ENCODE measurements around the gene SLC25A12.

Gene SLC25A12

GRCh38 chr2:171832489-171832888 lies 61.6 kb downstream of the SLC25A12 start:
- Histone ChIP-seq H3K36me3 (ENCODE audit: insufficient read depth, low read length) (peaks cover 100% of the 10 kb centered on the region), H3K9me3 (ENCODE audit: low read length) (peaks cover 15% of the 10 kb centered on the region), H3K27me3 (ENCODE audit: insufficient read depth, low read length) (no peaks in the 10 kb centered on the region), H3K4me2 (ENCODE audit: low read length) (no peak overlapping the region), H3K9ac (ENCODE audit: low read length) (no peak overlapping the region), H3K4me1 (ENCODE audit: insufficient read depth, low read length, severe bottlenecking) (no peaks in the 10 kb centered on the region), H3K4me3 (ENCODE audit: low read depth, low read length, poor library complexity, severe bottlenecking) (no peak overlapping the region), H3K27ac (ENCODE audit: low read depth, low read length, poor library complexity, severe bottlenecking) (no peak overlapping the region), H3K79me2 (ENCODE audit: insufficient read depth, low read length) (no peaks in the 10 kb centered on the region), H4K20me1 (ENCODE audit: insufficient read depth, low read length) (no peaks in the 10 kb centered on the region), H3F3A (ENCODE audit: insufficient read depth, low read length) (no peaks in the 10 kb centered on the region), H2AFZ (ENCODE audit: low read length) (no peak overlapping the region), H3K9me2 (ENCODE audit: low read depth, low read length) (no peaks in the 10 kb centered on the region)
- TF ChIP-seq, protein P1, sequence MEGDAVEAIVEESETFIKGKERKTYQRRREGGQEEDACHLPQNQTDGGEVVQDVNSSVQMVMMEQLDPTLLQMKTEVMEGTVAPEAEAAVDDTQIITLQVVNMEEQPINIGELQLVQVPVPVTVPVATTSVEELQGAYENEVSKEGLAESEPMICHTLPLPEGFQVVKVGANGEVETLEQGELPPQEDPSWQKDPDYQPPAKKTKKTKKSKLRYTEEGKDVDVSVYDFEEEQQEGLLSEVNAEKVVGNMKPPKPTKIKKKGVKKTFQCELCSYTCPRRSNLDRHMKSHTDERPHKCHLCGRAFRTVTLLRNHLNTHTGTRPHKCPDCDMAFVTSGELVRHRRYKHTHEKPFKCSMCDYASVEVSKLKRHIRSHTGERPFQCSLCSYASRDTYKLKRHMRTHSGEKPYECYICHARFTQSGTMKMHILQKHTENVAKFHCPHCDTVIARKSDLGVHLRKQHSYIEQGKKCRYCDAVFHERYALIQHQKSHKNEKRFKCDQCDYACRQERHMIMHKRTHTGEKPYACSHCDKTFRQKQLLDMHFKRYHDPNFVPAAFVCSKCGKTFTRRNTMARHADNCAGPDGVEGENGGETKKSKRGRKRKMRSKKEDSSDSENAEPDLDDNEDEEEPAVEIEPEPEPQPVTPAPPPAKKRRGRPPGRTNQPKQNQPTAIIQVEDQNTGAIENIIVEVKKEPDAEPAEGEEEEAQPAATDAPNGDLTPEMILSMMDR (IDR thresholded peaks at IDR 0.05; ENCODE audit: low read length) = no peak
- no peak for TF ChIP-seq EZH2 (IDR thresholded peaks at IDR 0.05; ENCODE audit: borderline replicate concordance, low read length)

- H3K4me1 ChIP-seq (ENCODE audit: insufficient read depth, low read length, severe bottlenecking) = no peaks in the 10 kb centered on the region
- H3K4me2 ChIP-seq (ENCODE audit: low read length) = no peak overlapping the region
- H3K36me3 ChIP-seq (ENCODE audit: insufficient read depth, low read length) = peaks cover 98% of the 10 kb centered on the region
- no peak overlapping the region for H3K9ac ChIP-seq (ENCODE audit: low read length)
- no peaks in the 10 kb centered on the region for H3F3A ChIP-seq (ENCODE audit: insufficient read depth, low read length)
- no peaks in the 10 kb centered on the region for H4K20me1 ChIP-seq (ENCODE audit: insufficient read depth, low read length)
- H2AFZ ChIP-seq (ENCODE audit: low read length) = no peak overlapping the region
- H3K79me2 ChIP-seq (ENCODE audit: insufficient read depth, low read length) = no peaks in the 10 kb centered on the region
- no peak overlapping the region for H3K4me3 ChIP-seq (ENCODE audit: low read depth, low read length, poor library complexity, severe bottlenecking)
- no peak for TF ChIP-seq EZH2 (IDR thresholded peaks at IDR 0.05; ENCODE audit: borderline replicate concordance, low read length)
- H3K9me3 ChIP-seq (ENCODE audit: low read length) = peaks cover 15% of the 10 kb centered on the region
- no peaks in the 10 kb centered on the region for H3K9me2 ChIP-seq (ENCODE audit: low read depth, low read length)
- no peak overlapping the region for H3K27ac ChIP-seq (ENCODE audit: low read depth, low read length, poor library complexity, severe bottlenecking)
- no peaks in the 10 kb centered on the region for H3K27me3 ChIP-seq (ENCODE audit: insufficient read depth, low read length)
These were observed 64.0 kb downstream of the SLC25A12 start for GRCh38 chr2:171830039-171830438.

GRCh38 chr2:171824086-171824485 lies 70.0 kb downstream of the SLC25A12 start:
- Histone ChIP-seq H3K9me2 (ENCODE audit: low read depth, low read length) (no peaks in the 10 kb centered on the region), H3F3A (ENCODE audit: insufficient read depth, low read length) (no peaks in the 10 kb centered on the region), H3K79me2 (ENCODE audit: insufficient read depth, low read length) (no peaks in the 10 kb centered on the region), H3K27me3 (ENCODE audit: insufficient read depth, low read length) (no peaks in the 10 kb centered on the region), H3K4me3 (ENCODE audit: low read depth, low read length, poor library complexity, severe bottlenecking) (no peak overlapping the region), H3K4me2 (ENCODE audit: low read length) (no peak overlapping the region), H3K9ac (ENCODE audit: low read length) (no peak overlapping the region), H2AFZ (ENCODE audit: low read length) (no peak overlapping the region), H3K4me1 (ENCODE audit: insufficient read depth, low read length, severe bottlenecking) (no peaks in the 10 kb centered on the region), H3K36me3 (ENCODE audit: insufficient read depth, low read length) (peaks cover 61% of the 10 kb centered on the region), H4K20me1 (ENCODE audit: insufficient read depth, low read length) (no peaks in the 10 kb centered on the region), H3K9me3 (ENCODE audit: low read length) (no peaks in the 10 kb centered on the region), H3K27ac (ENCODE audit: low read depth, low read length, poor library complexity, severe bottlenecking) (no peak overlapping the region)
- TF ChIP-seq, protein P1 (IDR thresholded peaks at IDR 0.05; ENCODE audit: low read length) = no peak
- no peak for TF ChIP-seq EZH2 (IDR thresholded peaks at IDR 0.05; ENCODE audit: borderline replicate concordance, low read length)

DNA sequence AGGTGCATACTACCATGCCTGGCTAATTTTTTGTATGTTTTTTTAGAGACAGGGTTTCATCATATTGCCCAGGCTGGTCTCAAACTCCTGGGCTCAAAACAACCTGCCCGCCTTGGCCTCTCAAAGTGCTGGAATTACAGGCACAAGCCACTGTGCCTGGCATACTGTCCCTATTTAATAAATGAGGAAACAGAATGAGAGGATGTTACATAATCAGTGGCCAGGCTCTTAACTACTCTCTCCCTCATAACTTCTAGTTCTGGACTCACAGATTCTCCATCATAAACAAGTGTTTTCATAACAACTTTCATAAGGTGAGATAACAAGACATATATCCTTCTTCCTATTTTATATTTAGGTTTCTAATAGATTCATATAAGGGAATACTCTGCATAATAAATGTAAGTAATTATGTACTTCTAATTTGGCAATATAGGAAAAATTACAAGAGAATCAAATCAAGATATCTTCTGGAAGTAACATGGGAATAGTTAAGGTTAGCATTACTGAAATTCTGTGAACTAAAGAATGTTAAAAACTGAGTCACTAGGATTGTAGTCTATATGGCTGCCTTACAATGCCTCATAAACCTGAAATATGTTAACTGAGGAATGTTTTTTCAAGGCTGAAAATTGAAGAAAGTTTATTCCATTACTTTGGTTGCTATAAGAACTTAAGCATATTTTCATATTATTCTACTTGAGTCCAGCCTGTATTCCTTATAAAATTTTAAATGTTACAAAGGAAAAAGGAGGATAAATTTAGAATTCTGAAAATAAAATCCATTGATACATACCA lies 71.3 kb downstream of the SLC25A12 start:
- Histone ChIP-seq H3K9me3 (ENCODE audit: low read length) (no peaks in the 10 kb centered on the region), H3K79me2 (ENCODE audit: insufficient read depth, low read length) (no peaks in the 10 kb centered on the region), H3F3A (ENCODE audit: insufficient read depth, low read length) (no peaks in the 10 kb centered on the region), H3K27me3 (ENCODE audit: insufficient read depth, low read length) (no peaks in the 10 kb centered on the region), H3K4me2 (ENCODE audit: low read length) (no peak overlapping the region), H2AFZ (ENCODE audit: low read length) (no peak overlapping the region), H4K20me1 (ENCODE audit: insufficient read depth, low read length) (no peaks in the 10 kb centered on the region), H3K9ac (ENCODE audit: low read length) (no peak overlapping the region), H3K9me2 (ENCODE audit: low read depth, low read length) (no peaks in the 10 kb centered on the region), H3K27ac (ENCODE audit: low read depth, low read length, poor library complexity, severe bottlenecking) (no peak overlapping the region), H3K36me3 (ENCODE audit: insufficient read depth, low read length) (peaks cover 54% of the 10 kb centered on the region), H3K4me3 (ENCODE audit: low read depth, low read length, poor library complexity, severe bottlenecking) (no peak overlapping the region), H3K4me1 (ENCODE audit: insufficient read depth, low read length, severe bottlenecking) (no peaks in the 10 kb centered on the region)
- no peak for TF ChIP-seq EZH2 (IDR thresholded peaks at IDR 0.05; ENCODE audit: borderline replicate concordance, low read length)
- TF ChIP-seq, protein P1 (IDR thresholded peaks at IDR 0.05; ENCODE audit: low read length) = no peak

Measured in OCI-LY1 (cell line).